NCI-H146 treated with DMSO at 0.1 percent for 48 hours (cell line): ENCODE results near the gene BIN1.
"Not testable (repeated sequence)": the region's sequence is repeated elsewhere in the genome, so short reads cannot be mapped to it uniquely, and the experiment has no call there.

Source experiments
- DNase-seq: peaks from one replicate; lab custom pipeline; 2025; ENCODE audit not compliant: unreplicated experiment; lab: John Stamatoyannopoulos, UW

BIN1 gene

DNA sequence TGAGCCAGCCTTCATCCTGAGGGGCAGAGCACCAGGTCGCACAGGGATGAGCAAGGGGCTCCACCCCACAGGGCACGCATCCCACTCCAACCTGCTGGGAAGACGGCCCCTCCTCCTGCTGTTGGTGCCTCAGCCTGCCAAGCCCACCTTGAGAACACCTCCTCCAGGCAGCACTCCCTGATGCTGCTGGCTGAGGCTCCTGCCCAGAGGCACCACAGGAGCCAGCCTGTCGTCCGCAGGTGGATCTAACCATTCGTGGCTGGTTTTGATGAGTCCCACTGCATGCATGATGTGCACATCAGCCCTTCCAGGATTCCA lies 58.4 kb downstream of the BIN1 start:
- no peak for DNase-seq

DNA sequence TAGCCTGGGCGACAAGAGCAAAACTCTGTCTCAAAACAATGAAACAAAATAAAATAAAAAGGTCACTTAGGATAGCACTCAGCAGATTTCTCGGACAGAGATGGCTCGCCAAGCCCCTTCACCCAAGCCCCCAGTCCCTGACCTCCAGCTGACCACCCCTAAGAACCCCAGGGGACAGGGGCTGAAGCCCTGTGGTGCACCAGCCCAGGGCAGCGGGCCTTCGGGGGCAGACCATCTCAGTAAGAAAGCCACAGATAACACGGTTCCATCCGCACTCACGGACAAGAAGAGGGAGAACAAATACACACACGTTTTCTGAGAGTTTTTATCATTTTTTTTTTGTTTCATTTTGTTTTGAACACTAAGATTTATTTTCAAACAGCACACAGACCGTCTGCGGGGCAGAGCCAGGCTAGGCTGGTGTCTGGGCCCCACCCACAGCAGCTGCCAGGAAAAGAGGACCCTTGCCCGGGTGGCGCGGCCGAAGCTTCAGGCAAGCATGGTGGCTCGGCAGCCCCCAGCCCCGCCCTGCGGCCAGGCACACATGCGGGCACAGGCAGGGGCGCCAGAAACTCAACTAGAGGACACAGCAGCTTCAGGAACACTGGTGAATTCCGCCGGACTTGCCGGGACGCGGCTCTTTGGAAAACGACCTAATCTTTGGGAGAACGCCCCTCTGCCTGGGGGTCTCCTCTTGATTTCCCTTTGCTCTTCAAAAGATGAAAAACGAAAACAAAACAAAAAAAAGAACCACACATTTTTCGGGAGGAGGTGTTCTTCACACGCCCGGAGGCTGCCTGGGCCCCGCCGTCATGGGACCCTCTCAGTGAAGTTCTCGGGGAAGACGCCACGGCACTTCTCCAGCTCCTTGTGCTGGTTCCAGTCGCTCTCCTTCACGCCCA lies 59.0 kb downstream of the BIN1 start:
- DNase-seq, result no peak

DNA sequence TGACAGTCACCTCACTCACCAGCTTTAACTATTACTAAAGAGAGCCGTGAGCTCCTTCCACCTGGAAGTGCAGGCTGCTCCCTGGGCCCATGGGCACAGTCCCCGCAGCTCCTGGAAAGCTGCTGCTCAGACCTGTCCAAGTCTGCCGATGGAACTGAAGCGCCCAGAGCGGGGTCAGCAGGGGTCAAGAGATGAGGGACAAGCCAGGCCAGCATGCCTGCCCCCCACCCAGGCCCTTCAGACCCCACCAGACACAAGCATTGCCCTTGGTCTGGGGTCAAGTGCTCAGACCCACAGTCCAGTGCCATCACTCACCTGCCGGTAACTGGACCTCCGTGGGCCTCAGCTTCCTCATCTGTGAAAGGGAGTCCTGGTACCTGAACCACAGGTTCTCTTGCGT lies 59.9 kb downstream of the BIN1 start:
- no peak for DNase-seq

DNA sequence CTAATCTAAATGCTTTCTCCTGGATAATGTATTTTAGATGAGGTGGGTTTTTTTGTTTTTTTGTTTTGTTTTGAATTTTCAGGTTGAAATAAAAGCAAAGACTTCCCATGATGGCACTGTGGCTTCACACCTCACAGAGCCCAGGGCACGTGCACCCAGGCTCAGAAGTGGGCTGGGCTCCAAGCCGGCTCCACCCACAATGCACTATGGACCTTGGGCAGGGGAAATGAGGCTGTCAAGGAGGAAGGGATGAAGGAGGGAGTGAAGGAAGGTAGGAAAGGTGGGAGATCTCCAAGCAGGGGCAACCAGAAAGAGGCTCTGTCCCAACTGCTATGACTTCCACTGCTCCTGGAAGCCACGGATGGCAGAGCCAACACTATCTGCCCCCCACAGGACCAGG lies 60.4 kb downstream of the BIN1 start:
- no peak for DNase-seq

DNA sequence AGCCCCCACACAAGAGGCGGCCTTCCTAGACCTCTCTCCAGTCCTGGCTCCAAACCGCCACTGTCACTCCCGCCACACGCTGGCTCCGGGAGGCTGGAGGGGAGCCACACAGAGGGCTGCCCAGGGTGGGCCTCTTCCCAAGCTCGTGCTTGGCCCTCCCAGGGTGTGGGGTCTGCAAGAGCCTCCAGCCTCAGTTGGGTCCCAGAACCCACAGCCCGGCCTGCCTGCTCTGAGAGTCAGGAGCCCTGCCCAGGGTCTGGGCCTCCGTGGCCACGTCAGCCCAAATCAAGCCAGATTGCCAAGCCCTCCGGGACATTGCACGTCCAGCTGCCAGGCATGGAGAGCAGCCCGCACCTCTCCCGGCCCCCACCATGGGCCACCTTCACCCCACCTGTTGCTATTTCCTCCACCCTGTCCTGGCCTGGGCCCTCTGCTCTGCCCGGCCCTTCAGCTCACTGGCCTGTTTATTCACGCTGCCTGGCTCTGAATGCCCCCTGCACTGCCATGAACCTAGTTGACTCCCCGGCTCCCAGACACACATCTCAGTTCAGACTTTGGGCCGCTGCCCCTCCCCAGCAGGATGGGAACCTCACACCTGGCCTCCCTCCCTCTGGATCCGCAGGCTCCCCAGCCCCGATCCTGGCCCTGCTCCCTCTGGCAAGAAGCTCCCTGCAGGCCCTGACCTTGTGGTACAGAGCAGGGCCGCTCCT lies 61.0 kb downstream of the BIN1 start:
- no peak for DNase-seq

DNA sequence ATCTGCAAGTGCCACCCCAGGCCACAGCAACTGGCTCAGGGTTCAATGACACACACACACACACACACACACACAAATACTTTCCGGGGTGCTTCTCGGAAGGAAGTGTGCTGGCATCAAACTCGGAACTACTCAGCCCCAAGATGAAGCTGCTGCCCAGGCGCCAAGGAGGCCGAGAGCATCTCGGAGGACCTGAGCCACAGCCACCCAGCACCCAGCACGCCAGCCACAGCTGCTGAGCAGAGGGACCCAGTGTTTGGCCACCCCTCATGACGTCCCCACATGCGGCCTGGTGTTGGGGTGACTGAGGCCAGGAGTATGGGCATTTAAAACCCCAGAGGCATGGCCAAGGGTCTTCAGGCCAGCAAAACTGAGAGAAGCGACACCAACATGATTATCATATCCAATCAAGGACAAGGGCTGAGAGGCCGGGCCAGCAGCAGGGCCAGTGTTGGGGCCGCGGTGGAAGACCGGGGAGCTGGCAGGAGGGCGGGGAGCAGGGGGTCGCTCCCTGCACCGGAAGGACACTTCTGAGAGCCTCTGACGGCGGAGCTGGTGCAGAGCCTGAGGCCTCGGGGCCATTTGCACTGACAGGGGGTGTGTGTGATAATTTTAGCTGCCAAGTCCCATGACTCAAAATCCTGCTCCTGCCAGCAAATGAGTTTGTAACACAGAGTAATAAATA lies 61.8 kb downstream of the BIN1 start:
- no peak for DNase-seq

DNA sequence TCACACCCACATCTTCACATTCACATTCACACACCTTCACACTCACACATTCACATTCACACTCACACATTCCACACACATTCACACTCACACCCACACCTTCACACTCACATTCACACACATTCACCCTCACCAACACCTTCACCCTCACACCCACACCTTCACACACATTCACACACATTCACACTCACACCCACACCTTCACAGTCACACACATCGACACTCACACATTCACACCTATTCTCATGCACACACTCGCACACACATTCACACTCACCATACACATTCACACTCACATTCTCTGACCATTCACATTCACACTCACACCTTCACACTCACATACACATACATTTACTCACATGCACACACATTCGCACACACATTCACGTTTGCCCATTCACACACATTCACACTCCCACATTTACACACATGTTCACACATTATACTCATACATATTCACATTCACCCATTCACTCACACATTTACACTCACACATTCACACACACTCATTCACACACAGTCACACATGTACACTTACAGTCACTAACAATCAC lies 62.7 kb downstream of the BIN1 start:
- no peak for DNase-seq

DNA sequence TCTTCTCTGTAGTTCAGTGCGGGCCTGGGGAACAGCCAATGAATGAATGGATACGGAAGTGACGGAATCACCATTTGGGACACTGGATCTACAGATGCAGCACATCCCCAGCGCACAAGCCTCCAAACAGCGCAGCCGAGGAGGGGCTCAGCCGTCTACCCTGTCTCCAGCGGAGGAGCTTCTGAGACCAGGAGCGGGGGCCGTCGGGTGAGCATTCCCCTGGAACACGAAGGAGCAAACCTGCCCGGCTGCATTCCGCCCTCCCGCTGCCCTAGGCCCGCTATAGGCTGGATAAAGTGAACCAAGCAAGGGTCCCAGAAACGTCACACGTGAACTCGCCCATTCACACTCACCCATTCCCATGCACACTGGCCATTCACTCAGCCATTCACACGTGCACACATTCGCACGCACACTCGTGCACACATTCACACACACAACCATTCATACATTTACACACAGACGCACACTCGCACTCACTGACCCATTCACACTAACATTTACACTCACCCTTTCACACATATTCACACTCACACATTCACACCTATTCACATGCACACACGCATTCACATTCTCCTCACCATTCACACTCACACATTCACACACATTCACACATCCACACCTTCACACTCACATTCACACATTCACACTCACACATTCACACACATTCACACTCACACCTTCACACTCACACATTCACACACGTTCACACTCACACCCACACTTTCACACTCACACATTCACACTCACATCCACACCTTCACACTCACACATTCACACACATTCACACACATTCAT lies 63.4 kb downstream of the BIN1 start:
- no peak for DNase-seq

DNA sequence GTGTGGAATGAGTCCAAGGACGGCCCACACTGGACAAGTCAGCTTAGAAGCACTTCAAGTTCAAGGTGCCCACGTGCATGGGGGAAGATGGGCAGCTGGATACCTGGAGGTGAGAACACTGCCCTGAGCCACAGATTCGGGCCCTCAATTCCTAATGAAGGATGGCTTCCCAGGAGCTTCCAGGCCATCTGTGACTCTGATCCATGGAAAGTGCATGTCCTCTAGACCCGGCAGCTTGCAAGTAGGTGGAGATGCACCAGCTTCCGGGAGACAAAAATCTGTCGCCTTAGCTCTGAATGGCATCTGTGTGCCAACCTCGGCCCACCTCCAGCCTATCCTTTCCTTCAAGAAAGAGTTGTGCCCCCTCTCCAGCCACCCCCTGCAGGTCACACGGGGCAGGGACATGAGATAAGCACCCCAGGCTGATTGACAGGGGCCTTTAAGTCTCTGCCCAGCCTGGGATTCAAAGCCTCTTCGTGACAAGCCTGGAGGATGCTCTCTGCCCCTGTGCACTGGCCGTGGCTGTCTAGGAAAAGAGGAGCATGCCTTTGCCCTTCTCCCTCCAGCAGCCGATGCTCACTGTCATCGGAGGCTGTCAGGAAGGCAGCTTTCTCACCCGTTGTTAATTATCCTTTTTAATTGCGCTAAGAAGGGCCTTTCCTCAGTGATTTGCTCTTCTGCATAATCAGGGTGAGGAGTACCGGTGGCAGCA lies 65.5 kb downstream of the BIN1 start:
- DNase-seq, result no peak

DNA sequence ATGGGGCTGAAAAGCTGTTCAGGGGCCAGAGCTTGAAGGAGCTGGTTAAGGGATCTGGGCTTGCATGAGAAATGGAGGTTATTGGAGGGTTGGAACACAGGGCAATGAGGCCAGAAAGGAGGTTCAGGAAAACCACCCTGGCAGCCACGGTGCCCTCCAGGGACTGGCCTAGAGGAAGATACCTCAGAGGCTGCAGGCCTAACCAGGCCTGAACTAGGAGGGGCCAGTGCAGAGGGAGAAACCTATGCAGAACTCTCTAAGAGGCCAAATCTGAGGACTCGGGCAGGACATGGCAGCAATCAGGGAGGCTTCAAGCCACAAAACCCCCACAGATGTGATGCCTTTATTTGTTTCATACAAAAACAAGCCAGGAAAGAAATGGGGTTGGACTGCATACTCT lies 66.8 kb downstream of the BIN1 start:
- no peak for DNase-seq

DNA sequence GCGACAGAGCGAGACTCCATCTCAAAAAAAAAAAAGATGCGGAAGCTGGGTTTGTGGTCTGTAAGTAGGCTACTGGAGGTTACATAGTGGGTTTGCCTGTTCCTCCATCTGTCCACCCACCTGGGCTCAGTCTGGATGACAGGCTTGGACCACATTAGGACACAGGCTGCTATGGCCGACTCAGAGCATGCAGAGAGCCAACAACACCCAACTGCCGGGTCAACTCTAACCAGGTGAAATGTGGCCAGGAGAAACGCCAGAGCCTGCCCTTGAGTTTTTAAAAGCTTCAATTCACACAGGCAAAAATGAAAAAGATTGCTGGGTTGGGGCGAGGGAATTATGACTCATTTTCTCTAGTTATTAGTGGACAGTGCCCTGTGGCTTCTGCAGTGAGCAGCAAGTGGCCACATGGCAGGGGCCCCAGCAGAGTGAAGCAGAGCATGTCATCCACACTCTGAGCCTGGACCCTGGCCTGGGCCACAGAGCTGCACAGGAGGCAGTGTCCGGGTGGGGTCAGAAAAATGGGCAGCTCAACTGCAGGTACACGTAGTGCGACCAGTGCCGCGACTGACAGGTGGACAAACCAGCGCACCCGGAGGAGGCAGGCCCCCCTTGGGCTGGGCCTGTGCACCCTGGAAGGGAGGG lies 67.4 kb downstream of the BIN1 start:
- no peak for DNase-seq

DNA sequence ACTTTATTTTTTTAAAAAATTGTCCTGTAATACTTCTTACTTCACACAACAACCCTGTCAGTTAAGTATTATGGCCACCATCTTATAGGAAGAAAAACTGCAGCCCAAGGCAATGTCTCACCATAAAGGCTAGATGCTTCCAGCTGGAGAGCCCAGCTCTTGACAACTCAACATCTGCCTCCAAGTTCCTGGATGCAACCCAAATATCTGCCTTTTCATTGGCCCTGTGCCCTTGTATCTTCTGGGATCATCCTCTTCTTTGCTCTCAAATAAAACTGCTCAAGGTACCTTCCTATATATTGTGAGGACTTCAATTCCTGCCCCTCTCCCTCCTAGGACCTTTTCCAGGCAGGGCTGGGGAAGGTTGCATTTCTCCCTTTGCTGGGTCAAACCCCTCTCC lies 69.5 kb downstream of the BIN1 start:
- no peak for DNase-seq

DNA sequence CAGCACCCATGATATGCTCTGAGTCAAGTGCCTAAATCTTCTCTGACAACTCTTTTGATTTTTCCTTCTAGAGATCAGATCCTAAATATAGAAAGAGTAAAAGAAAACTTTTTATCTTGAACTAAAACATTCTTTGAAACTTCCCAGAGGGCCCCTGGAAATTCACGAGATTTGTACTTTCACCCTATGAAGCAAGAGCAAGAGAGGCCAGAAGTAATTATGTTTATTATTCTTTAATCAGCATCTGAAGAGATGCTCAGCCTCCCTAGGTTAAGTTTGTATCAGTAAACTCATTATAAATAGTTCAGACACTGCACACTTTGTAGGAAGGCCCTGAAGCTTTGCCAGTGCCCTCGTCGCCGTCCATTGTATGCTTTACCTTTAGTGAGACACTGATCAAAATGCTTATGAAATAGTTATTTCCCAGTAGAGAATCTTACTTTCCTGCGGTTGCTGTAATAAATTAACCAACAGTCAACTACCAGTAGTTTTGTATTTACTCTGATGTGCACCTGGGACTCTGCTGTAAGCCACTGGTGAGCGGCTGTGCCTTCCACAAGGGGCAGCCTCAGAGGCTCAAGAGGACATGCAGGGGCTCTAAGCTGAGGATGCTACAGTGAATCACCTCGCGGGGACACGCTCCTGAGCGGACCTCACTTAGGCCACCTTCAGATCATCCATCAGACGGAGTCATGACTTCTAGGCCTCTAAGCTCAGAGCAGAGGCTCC lies 71.9 kb downstream of the BIN1 start:
- DNase-seq, result no peak

DNA sequence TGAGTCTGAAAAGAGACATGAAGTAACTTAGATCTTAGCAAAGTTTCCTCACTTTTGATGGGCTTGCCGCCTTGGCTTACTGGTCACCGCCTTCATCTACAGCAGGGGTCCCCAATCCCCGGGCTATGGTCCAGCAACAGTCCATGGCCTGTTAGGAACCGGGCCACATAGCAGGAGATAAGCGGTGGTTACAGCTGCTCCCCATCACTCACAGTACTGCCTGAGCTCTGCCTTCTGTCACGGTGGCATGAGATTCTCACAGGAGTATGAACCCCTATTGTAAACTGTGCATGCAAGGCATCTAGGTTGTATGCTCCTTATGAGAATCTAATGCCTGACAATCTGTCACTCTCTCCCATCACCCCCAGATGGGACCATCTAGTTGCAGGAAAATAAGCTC lies 72.9 kb downstream of the BIN1 start:
- no peak for DNase-seq

DNA sequence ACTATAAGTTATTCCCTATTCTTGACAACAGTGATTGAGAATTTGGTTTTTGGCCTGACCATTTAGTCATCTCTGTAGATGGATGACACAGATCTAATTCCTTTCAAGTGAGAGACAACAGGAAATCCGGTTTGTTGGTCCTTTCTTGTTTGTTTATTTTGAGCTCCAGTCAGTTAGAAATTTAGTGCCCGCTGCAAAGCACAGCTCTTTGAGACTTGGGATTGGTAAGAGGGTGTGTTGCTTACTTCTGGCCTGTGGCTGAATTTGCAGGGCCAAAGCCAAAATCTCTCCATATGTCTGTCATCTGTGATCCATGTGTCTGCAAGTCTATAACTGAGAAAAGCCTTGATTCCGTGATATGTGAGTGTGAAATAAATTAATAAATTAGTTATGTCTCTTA lies 74.3 kb downstream of the BIN1 start:
- no peak for DNase-seq

DNA sequence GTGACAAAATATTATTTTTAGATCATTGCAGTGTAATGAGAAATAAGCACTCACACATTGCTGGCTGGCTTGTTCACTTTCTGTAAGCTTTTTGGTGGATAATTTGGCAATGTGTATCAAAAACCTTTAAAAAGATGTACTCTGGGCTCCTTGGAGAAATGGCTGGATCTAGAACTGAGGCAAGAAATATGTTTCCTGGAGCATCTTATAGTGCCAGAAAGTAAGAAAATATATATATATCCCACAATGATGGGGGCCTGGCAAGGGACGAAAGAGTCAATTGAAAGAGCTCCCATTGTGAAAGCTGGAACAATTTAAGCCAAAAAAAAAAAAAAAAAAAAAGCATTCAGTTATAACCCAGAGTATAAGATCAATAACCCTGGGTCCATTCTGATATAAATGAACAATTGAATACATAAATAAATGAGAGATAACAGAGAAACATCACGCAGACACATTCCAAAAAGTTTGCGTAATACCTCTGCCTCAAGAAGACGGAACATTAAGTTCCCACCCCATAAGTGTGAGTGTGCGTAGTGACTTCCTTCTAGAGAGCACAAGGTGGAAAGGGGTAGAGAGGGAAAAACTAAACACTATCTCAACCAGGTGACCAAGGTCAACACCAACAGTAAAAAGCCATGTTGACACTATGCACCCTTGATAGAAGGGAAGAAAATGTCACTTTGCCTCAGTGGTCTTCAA lies 77.5 kb downstream of the BIN1 start:
- no peak for DNase-seq

DNA sequence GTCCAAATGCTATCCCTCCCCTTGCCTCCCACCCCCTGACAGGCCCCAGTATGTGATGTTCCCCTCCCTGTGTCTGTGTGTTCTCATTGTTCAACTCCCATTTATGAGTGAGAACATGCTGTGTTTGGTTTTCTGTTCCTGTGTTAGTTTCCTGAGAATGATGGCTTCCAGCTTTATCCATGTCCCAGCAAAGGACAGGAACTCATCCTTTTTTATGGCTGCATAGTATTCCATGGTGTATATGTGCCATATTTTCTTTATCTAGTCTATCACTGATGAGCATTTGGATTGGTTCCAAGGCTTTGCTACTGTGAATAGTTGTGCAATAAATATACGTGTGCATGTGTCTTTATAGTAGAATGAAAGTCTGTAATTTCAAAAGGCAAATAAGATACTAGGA lies 78.2 kb downstream of the BIN1 start:
- not testable (repeated sequence) for DNase-seq

DNA sequence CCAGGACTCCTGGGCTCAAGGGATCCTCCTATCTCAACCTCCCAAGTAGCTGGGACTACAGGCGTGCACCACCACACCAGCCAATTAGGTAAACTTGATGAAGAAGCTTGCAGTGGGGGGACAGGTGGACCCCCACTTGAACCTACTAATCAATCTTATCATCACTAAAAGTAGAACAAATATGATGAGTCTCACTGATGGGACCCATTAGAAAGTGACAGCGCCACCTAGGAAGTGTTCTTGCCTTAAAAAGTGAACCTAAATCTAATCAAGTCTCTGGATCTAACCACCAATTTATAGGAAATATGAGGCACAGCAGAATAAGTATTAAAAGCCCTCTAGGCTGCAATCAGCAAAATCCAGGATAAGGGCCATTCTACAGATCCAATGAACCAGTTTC lies 79.2 kb downstream of the BIN1 start:
- no peak for DNase-seq
